ENCODE measurements around the gene ZNF92.
A peak's percentile ranks its signal among the peaks of the same experiment; 100 is the strongest.
"Not testable (repeated sequence)": the region's sequence is repeated elsewhere in the genome, so short reads cannot be mapped to it uniquely, and the experiment has no call there.

Gene ZNF92

DNA sequence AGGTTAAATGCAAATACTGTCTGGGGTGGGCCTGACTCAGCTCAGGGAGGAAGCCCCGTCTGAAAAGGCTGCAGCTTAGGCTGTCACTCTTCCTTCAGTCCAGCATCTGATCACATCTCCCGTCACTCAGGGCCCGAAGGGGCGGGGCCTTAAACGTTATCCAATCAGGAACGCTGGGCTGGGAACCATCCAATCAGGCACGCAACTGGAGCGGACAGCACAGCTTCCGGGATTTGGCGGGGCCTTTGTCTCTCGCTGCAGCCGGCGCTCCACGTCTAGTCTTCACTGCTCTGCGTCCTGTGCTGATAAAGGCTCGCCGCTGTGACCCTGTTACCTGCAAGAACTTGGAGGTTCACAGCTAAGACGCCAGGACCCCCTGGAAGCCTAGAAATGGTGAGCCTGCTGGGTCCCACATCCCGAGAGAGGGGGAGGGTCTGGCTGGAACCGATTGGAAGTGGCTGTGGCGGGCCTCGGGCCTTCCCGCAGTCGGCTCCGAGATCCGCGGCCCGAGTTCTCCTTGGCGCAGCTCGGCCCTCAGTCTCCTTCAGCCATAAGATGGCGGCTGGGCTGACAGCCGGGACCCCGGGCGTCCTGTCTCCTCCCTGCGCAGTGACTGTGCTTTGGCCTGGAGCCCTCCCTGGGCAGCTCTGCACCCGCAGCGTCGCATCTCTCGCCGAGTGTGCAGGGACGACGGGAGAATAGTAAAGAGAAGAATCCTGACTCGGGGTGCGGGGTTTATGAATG lies at the start of gene ZNF92:
ZNF92 (plus strand) TSS at position 248 of the 744 bp plus-strand sequence; CDS start at position 391, 143 bp downstream.
- DNase-seq, result peak; percentile 98

DNA sequence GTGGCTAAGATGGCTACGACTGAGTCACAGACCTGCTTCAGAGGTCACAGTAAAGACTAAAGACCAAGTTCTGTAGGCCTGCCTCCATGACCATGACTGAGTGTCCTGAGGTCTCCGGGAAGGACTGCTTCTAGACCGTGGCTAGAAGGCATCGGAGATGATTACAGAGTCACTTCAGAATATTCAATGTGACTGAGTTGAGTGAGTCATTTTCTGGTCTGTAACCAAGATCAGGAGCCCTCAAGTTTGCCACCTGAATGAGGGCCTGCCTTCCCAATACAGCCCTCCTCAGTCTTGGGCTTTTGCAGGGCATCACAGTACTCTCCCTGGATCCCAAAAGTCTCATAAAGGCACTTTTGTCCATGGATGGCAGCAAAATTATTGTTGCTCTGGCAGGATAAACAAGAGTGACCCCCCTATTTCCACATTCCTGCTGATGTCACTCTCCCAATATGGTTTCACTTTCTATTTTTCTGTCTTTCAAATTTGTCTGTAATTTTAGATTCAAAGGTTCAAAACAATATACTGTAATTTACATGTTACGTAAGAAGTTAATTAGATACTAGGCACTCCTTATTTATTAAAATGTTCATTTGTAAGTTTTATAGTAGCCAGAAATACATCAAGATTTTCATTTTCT lies 47.7 kb upstream of the ZNF92 start:
- no peak for DNase-seq

DNA sequence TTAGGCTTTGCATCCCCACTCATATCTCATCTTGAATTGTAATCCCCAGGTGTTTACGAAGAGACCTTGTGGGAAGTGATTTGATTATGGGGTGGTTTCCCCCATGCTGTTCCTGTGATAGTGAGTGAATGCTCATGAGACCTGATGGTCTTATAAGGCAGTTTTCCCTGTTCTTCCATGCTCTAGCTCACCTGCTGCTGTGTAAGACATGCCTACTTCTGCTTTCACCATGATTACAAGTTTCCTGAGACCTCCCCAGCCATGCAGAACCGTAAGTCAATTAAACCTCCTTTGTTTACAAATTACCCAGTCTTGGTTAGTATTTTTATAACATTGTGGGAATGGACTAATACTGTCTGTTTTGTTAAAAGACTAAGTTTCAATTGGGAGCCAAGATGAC lies 35.3 kb upstream of the ZNF92 start:
- no peak for DNase-seq

DNA sequence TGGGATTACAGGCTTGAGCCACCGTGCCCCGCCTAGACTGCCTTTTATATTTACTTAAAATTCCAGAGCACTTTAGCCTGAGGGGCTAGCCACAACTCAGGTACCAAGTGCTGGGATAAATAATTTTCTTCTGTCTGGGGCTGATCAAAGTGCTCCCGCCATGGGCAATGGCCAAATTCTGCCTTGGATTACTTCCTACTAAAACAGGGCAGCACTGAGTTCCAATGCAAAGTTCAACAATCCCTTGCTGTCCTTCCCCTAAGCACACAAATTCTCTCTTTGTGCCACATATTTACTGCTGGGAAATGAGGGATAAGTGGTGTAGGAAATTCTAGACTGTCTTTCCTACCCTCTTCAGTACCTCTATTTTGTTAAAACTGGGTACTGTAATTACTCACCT lies 34.4 kb upstream of the ZNF92 start:
- no peak for DNase-seq

DNA sequence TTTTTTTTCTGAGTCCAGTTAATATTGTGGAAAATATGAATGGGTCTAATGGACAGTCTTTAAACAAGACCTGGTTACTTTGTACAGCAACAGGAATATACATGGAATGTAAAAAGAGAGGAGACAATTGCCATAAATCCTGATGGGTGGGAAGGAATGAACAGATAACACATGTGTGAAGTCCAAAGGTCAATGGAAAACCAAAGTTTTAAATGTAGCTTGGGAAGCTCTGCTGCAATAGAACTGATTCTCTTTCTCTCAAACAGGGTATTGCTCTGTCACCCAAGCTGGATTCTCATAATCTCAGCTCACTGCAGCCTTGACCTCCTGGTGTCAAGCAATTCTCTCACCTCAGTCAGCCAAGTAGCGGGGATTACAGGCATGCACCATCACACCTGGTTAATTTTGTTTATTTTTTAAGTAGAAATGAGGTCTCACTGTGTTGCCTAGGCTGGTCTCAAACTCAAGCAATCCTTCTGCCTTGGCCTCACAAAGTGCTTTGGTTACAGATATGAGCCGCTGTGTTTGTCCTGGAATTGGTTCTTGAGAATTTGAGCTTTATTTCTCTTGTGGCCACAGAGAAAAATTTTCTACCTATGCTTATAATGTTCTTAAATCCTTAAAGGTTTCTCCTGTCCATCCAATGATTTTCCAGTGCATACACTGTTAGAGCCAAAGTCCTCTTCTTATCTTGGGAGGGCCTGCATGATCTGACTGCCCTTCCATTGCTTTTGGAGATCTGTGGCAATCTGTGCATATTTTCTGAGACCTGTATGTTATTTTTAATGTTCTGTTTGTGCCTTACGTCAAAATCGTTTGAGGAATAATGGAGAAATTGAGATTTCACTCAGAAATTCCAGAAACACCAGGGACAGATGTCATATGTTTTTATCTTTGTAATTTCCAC lies 30.7 kb upstream of the ZNF92 start:
- DNase-seq, result no peak

DNA sequence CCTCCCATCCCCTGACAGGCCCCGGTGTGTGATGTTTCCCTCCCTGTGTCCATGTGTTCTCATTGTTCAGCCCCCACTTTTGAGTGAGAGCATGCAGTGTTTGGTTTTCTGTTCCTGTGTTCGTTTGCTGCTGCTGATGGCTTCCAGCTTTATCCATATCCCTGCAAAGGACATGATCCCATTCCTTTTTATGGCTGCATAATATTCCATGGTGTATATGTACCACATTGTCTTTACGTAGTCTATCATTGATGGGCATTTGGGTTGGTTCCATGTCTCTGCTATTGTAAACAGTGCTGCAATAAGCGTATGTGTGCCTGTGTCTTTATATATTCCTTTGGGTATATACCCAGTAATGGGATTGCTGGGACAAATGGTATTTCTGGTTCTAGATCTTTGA lies 29.1 kb upstream of the ZNF92 start:
- DNase-seq, result not testable (repeated sequence)

DNA sequence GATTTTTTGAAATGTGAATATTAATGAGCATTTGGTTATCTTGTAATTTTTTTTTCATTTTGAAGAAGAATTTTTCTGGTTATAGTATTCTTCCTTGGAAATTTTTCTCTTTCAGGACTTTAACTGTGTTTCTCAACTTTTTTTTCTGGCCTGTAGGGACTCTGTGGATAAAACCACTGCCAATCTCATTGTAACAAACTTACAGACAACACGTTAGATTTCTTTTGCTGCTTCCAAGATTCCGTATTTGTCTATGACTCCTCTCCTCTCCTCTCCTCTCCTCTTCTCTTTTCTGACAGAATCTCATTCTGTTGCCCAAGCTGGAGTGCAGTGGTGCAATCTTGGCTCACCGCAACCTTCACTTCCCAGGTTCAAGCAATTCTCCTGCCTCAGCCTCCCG lies 19.4 kb upstream of the ZNF92 start:
- no peak for DNase-seq

DNA sequence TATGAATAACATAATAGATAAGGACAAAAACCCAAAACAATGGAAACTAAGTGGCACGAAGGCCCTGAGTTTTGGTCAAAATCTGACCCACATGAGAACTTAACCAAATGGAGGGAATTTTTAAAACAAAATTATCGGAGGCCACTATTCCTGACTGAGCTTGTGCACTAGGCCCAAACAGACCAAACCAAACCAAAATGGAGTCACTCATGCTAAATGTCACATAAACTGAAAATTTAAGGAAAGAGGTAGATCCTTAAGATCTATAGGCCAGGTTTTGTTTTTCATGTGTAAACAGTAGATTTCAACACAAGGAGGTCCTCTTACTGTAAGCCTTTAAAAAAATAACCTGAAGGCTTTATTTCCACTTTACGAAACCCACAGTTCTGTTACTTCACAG lies 3.8 kb upstream of the ZNF92 start:
- DNase-seq, result no peak

DNA sequence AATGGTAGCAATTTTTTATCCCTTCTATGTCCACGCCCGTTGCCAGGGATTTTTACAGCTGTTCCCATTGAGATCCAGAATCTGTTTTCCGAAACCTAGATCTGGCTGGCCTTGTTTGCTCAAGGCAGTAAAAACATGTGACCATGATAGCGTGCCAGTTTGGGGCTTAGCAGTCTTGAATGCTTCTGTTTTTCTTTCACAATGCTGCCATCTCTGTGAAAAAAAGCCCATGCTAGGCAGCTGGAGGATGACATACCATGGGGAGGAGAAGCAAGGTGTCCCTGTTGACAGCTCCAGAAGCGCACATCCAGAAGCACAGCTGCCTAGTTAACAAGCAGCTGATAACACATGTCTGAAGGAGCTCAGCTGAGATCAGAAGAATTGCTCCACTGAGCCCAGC lies 2.2 kb upstream of the ZNF92 start:
- peak; percentile 9 for DNase-seq

DNA sequence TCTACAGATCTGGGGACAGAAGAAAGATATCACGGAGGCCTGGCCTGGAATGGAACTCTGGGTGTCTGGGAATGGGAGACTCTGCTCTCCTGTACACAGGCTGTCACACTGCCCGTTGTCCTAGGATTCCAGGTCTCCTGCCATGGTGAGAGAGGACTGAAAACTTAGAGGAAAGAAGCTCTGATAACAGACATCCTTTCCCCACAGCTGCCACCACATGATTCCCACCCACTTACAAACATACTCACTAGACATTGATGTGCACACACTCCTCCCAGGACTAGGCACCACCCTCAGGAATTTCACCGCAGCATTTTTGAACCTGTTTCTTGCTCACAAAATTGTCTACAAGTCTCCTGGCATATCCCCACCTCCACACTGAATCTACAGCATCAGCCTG lies 5.7 kb downstream of the ZNF92 start:
- DNase-seq, result no peak

DNA sequence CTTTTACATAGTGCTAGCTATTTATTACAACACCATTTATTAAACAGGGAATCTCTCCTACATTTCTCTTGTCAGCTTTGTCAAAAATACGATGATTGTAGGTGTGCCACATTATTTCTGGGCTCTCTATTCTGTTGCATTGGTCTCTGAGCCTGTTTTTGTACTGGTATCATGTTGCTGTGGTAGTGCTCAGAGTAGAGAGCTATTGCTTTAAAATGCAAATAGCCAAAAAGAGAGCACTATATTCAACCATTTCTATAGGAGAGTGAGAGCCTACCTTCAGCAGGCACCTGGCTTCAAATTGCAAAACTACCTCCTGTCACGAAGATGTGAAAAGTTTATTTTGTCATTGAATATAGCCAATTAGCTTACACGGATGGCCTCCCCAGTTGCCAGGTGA lies 8.1 kb downstream of the ZNF92 start:
- no peak for DNase-seq

DNA sequence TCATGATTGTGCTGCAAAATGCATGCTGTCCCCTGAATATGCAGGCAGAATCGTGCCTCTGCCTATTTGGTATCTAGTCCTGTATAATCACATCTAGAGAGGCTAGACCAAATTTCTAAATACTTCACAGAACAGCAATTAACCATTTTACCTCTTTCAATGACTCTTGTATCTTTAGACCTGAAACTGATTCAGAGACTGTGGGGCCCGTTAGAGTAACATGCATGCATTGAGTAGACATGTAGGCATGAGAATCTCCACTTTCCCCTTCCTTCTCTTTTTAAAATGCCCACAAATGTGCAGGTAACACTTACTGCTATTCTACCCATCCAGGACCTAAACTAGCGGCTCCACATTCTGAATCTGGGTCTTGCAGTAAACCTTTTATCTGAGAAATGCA lies 8.8 kb downstream of the ZNF92 start:
- no peak for DNase-seq

DNA sequence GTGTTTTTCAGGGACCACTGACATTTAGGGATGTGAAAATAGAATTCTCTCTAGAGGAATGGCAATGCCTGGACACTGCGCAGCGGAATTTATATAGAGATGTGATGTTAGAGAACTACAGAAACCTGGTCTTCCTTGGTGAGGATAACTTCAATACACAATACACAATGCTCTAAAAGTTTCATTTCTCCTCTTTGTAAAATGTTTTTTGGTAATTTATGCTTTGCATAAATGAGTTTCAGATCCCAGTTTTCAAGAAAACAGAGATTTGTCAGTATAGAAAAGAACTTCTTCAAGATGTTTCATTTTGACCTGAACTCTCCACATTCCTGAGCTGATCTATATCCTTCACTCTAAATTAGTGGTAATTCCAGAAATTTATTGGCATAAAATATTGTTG lies 14.2 kb downstream of the ZNF92 start:
- DNase-seq, result no peak

DNA sequence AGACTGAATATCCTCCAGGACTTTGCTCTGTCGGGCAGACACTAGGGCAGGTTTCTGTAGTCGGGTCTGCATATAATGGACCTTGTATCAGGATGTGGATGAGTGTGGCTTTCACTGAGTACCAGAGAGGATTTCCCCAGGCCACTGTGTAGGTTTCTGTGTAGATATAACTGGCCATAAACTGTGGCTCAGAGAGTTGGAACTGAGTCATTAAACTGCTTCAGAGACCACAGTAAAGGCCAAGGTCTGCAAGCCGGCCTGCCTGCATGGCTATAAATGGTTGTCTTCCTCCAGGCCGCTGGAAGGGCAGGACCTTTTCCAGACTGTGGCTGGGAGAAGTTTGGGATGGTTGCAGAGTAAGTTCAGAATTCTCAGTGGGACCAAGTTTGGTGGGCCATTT lies 16.9 kb downstream of the ZNF92 start:
- no peak for DNase-seq

DNA sequence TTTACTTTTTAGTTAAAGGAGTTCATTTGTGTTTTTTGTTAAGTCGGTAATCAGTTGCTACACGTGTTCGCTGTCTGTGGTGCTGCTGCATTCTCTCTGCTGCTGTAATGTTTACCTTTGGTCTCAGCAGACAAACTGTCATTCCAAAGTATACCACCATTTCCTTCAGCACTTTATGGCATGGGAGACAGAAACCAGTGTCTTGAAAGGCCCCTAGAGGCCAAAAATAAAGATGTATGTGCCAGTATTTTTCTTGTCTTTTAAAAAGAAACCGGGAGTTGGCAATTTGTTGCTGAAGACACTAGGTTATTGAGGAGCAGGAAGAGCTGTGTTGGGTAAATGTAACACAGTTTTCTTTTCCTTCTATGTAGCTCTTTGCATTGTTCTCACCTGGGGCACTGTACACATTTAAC lies 24.1 kb downstream of the ZNF92 start:
- no peak for DNase-seq

DNA sequence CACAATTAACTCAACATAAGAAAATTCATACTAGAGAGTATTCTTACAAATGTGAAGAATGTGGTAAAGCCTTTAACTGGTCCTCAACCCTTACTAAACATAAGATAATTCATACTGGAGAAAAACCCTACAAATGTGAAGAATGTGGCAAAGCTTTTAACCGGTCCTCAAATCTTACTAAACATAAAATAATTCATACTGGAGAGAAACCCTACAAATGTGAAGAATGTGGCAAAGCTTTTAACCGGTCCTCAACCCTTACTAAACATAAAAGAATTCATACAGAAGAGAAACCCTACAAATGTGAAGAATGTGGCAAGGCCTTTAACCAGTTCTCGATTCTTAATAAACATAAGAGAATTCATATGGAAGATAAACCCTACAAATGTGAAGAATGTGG lies 25.0 kb downstream of the ZNF92 start:
- not testable (repeated sequence) for DNase-seq

DNA sequence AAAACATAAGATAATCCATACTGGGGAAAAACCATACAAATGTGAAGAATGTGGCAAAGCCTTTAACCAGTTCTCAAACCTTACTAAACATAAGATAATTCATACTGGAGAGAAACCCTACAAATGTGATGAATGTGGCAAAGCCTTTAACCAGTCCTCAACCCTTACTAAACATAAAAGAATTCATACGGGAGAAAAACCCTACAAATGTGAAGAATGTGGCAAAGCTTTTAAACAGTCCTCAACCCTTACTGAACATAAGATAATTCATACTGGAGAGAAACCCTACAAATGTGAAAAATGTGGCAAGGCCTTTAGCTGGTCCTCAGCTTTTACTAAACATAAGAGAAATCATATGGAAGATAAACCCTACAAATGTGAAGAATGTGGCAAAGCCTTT lies 25.4 kb downstream of the ZNF92 start:
- not testable (repeated sequence) for DNase-seq

DNA sequence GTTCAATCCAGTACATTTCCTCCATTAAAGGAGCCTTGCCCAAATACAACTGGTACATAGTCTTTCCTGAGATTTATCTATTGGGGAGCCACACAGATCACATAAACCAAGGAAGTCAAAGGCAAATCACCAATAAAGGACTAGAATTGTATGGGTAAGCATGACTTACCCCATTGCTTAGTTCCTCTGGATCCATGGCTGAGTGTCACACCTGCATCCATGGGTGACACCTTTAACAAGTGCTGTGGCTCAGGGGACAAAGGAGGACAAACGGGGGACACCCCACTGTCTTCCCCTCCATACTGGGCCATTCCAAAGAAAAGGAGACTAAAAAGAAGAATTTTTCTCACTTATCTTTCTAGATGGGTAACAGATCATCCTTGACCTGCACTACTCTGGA lies 30.4 kb downstream of the ZNF92 start:
- no peak for DNase-seq

DNA sequence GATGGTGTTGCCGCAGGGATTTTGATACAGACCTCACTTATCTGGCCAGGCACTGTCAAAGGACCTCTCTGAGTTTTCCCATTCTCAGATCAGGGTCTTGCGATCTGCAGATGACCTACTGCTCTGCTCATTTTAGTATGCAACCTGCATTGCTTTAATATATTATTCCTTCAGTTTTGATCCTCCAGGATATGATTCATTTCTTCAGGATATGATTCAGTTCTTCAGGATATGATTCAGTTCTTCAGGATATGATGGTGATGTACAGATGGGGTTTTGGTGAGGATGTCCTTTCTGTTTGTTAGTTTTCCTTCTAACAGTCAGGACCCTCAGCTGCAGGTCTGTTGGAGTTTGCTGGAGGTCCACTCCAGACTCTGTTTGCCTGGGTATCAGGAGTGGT lies 33.1 kb downstream of the ZNF92 start:
- DNase-seq, result not testable (repeated sequence)

DNA sequence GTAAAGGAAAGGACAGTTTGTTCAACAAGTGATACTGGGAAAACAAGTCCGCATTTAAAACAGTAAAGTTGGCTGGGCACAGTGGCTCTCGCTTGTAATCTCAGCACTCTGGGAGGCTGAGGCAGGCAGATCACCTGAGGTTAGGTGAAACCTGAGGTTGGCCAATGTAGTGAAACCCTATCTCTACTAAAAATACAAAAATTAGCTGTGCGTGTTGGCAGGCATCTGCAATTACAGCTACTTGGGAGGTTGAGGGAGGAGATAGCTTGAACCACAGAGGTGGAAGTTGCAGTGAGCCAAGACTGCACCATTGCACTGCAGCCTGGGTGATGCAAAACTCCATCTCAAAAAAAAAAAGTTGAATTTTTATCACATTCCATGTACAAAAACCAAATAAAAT lies 35.7 kb downstream of the ZNF92 start:
- DNase-seq, result no peak

DNA sequence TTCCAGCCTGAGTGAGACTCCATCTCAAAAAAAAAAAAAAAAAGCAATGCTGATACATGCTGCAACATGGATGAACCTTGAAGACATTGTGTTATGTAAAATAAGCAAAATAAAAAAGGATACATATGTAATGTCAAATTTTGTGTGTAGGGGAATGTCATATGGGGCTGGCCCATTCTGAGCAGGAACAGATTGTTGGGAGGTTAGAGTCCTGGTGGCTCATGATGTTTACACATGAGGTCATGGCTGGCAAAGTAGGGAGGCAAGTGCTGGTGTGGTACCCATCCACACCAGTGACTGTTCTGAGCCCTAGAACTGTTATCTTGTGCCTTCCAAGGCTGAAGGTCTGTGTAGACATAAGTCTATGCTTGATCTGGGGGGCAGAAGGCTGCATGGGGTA lies 37.6 kb downstream of the ZNF92 start:
- DNase-seq, result no peak

DNA sequence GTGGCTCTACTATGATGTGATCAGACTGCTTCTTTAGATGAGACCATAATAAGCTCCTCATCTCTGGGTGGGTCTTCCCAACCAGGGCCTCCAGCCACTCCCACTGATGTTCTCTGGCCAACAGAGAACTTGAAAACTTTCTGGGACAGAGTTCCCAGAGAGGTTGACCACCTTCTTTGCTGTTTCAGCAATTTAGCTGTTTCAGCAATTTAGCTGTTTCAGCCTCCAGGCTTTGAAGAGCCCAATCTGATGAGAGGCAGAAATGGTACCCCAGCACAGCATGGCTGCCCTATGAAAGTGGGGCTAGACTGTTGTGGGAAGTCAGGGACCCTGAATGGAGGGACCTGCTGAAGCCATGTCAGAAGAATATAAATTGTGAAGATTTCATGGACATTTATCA lies 49.0 kb downstream of the ZNF92 start:
- no peak for DNase-seq

DNA sequence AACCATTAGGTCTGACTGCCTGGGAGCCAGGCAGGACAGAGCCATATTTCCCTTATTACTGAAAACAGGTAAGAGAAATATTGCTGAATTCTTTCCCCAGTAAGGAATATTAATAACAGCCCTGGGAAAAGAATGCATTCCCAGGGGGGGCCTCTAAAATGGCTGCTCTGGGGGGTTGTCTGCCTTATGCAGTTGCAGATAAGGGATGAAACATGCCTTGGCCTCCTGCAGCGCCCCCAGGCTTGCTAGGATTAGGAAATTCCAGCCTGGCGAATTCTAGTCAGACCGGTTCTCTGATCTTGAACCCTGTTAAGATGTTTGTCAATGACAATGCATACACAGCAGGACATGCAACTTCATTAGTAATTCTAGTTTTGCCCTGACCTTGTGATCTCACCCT lies 49.6 kb downstream of the ZNF92 start:
- DNase-seq, result not testable (repeated sequence)
